ENCODE data around the gene RXRA.

RXRA gene

GRCh38 chr9:134313470-134313869 is 12.8 kb upstream of the RXRA start:
- DNase-seq: no peak

- DNase-seq: no peak
Measured at GRCh38 chr9:134314039-134314949, 12.0 kb upstream of the RXRA start.

GRCh38 chr9:134314950-134315715 is 11.1 kb upstream of the RXRA start:
- no peak for DNase-seq

GRCh38 chr9:134315716-134316448 is 10.4 kb upstream of the RXRA start:
- DNase-seq: no peak

GRCh38 chr9:134316449-134317160 is 9.7 kb upstream of the RXRA start:
- no peak for DNase-seq

- no peak for DNase-seq
Measured at GRCh38 chr9:134317400-134317789, 8.9 kb upstream of the RXRA start.

- DNase-seq: no peak
Measured at GRCh38 chr9:134317790-134318414, 8.4 kb upstream of the RXRA start.

GRCh38 chr9:134318481-134318891 is 7.8 kb upstream of the RXRA start:
- DNase-seq: no peak

- DNase-seq: no peak
Measured at GRCh38 chr9:134318941-134319305, 7.3 kb upstream of the RXRA start.

GRCh38 chr9:134319306-134320125 is 6.7 kb upstream of the RXRA start:
- DNase-seq: no peak

- no peak for DNase-seq
Measured at GRCh38 chr9:134320126-134320867, 6.0 kb upstream of the RXRA start.

GRCh38 chr9:134320868-134321471 is 5.3 kb upstream of the RXRA start:
- DNase-seq: no peak

- DNase-seq: no peak
Measured at GRCh38 chr9:134321531-134321930, 4.7 kb upstream of the RXRA start.

- no peak for DNase-seq
Measured at GRCh38 chr9:134321946-134322741, 4.1 kb upstream of the RXRA start.

- DNase-seq: no peak
Measured at GRCh38 chr9:134322781-134323241, 3.4 kb upstream of the RXRA start.

- DNase-seq: no peak
Measured at GRCh38 chr9:134323741-134324358, 2.4 kb upstream of the RXRA start.

GRCh38 chr9:134324359-134325095 is 1.7 kb upstream of the RXRA start:
- no peak for DNase-seq
